NCI-H1417 treated with DMSO at 0.1 percent for 48 hours (cell line): Measurements from ENCODE around the gene SNCAIP.

Experiments
- DNase-seq: peaks from one replicate; lab custom pipeline; 2025; lab: John Stamatoyannopoulos, UW

SNCAIP gene

GRCh38 chr5:122501089-122501435 is 189.0 kb downstream of the SNCAIP start:
- no peak for DNase-seq

GRCh38 chr5:122507045-122507444 is 195.0 kb downstream of the SNCAIP start:
- no peak for DNase-seq

GRCh38 chr5:122507581-122507980 is 195.5 kb downstream of the SNCAIP start:
- DNase-seq = no peak

GRCh38 chr5:122508623-122509022 is 196.6 kb downstream of the SNCAIP start:
- no peak for DNase-seq
